HAP-1 (cell line): ENCODE results near the gene NEDD8.
"Not testable (repeated sequence)": the region's sequence is repeated elsewhere in the genome, so short reads cannot be mapped to it uniquely, and the experiment has no call there.

Experiments
- DNase-seq, 2 experiments: peaks; one replicate each; pipeline ENCODE4 v3.0.0-alpha.2; 2016 to 2020; ENCODE audit warnings: low spot score in 2 of 2
- H3K27me3 ChIP-seq: fragments of 250-450 bp; sonication (Bioruptor Pico); 2 replicates; pipeline ENCODE4 v1.5.1; 2020; ENCODE audit warnings: low read depth, mild to moderate bottlenecking, moderate library complexity
- H3K36me3 ChIP-seq: fragments of 250-450 bp; sonication (Bioruptor Pico); replicated peaks from 2 replicates; pipeline ENCODE4 v1.5.1; 2020; ENCODE audit warnings: mild to moderate bottlenecking
- H3K4me1 ChIP-seq: fragments of 250-450 bp; sonication (Bioruptor Pico); 2 replicates; pipeline ENCODE4 v1.5.1; 2020; ENCODE audit warnings: mild to moderate bottlenecking
- H3K4me3 ChIP-seq: fragments of 250-450 bp; sonication (Bioruptor Pico); 2 replicates; pipeline ENCODE4 v1.5.1; 2020; ENCODE audit warnings: mild to moderate bottlenecking, moderate library complexity
- H3K9me3 ChIP-seq: fragments of 250-450 bp; sonication (Bioruptor Pico); 2 replicates; pipeline ENCODE4 v1.5.1; 2020; ENCODE audit warnings: mild to moderate bottlenecking, moderate library complexity
- in situ Hi-C: fragments of 300-500 bp; cut with MboI; formaldehyde crosslinking; loops from 3 replicates; pipeline ENCODE4 v1.14.3; 2020; ENCODE audit warnings: low sequenced_read_pairs, inconsistent platforms, mixed read lengths

Gene NEDD8

GRCh38 chr14:24215495-24216344 lies 16.4 kb downstream of the NEDD8 start, which contains the start of gene MDP1:
Gene MDP1, minus strand, starts transcription at chr14:24216066. Its CDS starts 111 bp downstream, at chr14:24215955.
- peaks cover 8% of the 10 kb centered on the region for H3K4me1 ChIP-seq
- in situ Hi-C loops = no loop called here
- H3K4me3 ChIP-seq = peak within 1 kb of the TSS; percentile 52
- no peaks in the 10 kb centered on the region for H3K27me3 ChIP-seq
- peaks cover 20% of the 10 kb centered on the region for H3K36me3 ChIP-seq
- DNase-seq = peak; percentile 83 to 86
- no peaks in the 10 kb centered on the region for H3K9me3 ChIP-seq

- Histone ChIP-seq H3K36me3 (peaks cover 34% of the 10 kb centered on the region), H3K4me1 (peaks cover 8% of the 10 kb centered on the region), H3K4me3 (peak overlapping the region; percentile 63), H3K9me3 (no peaks in the 10 kb centered on the region), H3K27me3 (no peaks in the 10 kb centered on the region)
- in situ Hi-C loops = no loop called here
- no peak for DNase-seq
Observed at GRCh38 chr14:24213866-24214662, 18.1 kb downstream of the NEDD8 start.

- peak; percentile 95 to 99 for DNase-seq
- Histone ChIP-seq H3K4me1 (peaks cover 8% of the 10 kb centered on the region), H3K9me3 (no peaks in the 10 kb centered on the region), H3K4me3 (peak within 1 kb of the TSS; percentile 63), H3K27me3 (no peaks in the 10 kb centered on the region), H3K36me3 (peaks cover 34% of the 10 kb centered on the region)
- in situ Hi-C loops = no loop called here
Observed at GRCh38 chr14:24212924-24213865, 19.0 kb downstream of the NEDD8 start, which contains the start of gene CHMP4A. Gene CHMP4A, minus strand, starts transcription at chr14:24213488. Its CDS starts 49 bp downstream, at chr14:24213439.

GRCh38 chr14:24211311-24211710 lies 20.9 kb downstream of the NEDD8 start:
- Histone ChIP-seq H3K27me3 (no peaks in the 10 kb centered on the region), H3K36me3 (peaks cover 45% of the 10 kb centered on the region), H3K9me3 (no peaks in the 10 kb centered on the region), H3K4me1 (peaks cover 8% of the 10 kb centered on the region), H3K4me3 (no peak overlapping the region)
- in situ Hi-C loops = no loop called here
- DNase-seq = no peak

GRCh38 chr14:24207625-24208024 lies 24.5 kb downstream of the NEDD8 start:
- no peak for DNase-seq
- peaks cover 50% of the 10 kb centered on the region for H3K36me3 ChIP-seq
- in situ Hi-C loops = no loop called here
- H3K9me3 ChIP-seq = no peaks in the 10 kb centered on the region
- no peak overlapping the region for H3K4me3 ChIP-seq
- H3K27me3 ChIP-seq = no peaks in the 10 kb centered on the region
- H3K4me1 ChIP-seq = peaks cover 5% of the 10 kb centered on the region; the same call in 1 of the 2 replicates

GRCh38 chr14:24207104-24207551 lies 25.0 kb downstream of the NEDD8 start:
- no peak for DNase-seq
- Histone ChIP-seq H3K36me3 (peaks cover 50% of the 10 kb centered on the region), H3K4me1 (peaks cover 6% of the 10 kb centered on the region; the same call in 1 of the 2 replicates), H3K4me3 (no peak overlapping the region), H3K27me3 (no peaks in the 10 kb centered on the region), H3K9me3 (no peaks in the 10 kb centered on the region)
- in situ Hi-C loops = no loop called here

- Histone ChIP-seq H3K4me3 (no peak overlapping the region), H3K36me3 (peaks cover 53% of the 10 kb centered on the region)
- no peak for DNase-seq
Observed at GRCh38 chr14:24206260-24207103, 25.7 kb downstream of the NEDD8 start.

GRCh38 chr14:24204163-24205146 lies 27.7 kb downstream of the NEDD8 start:
- in situ Hi-C loops = no loop called here
- DNase-seq = no peak
- Histone ChIP-seq H3K9me3 (no peaks in the 10 kb centered on the region), H3K4me3 (no peak overlapping the region), H3K27me3 (no peaks in the 10 kb centered on the region), H3K36me3 (peaks cover 38% of the 10 kb centered on the region), H3K4me1 (peaks cover 6% of the 10 kb centered on the region; the same call in 1 of the 2 replicates)

More at GRCh38 chr14:24206260-24207103, 25.7 kb downstream of the NEDD8 start:
- in situ Hi-C loops = no loop called here
- Histone ChIP-seq H3K4me1 (peaks cover 6% of the 10 kb centered on the region; the same call in 1 of the 2 replicates), H3K9me3 (no peaks in the 10 kb centered on the region), H3K27me3 (no peaks in the 10 kb centered on the region)

- H3K9me3 ChIP-seq, H3K27me3 ChIP-seq, H3K4me3 ChIP-seq, in situ Hi-C loops, DNase-seq, H3K4me1 ChIP-seq: not testable (repeated sequence)
- peaks cover 35% of the 10 kb centered on the region for H3K36me3 ChIP-seq
Observed at GRCh38 chr14:24203249-24203886, 28.8 kb downstream of the NEDD8 start.

- H3K4me1 ChIP-seq, DNase-seq, H3K9me3 ChIP-seq, H3K27me3 ChIP-seq, H3K4me3 ChIP-seq, in situ Hi-C loops: not testable (repeated sequence)
- peaks cover 30% of the 10 kb centered on the region for H3K36me3 ChIP-seq
Observed at GRCh38 chr14:24202538-24202937, 29.6 kb downstream of the NEDD8 start.

GRCh38 chr14:24198814-24199524 lies 33.2 kb downstream of the NEDD8 start:
- H3K4me1 ChIP-seq = peaks cover 12% of the 10 kb centered on the region
- DNase-seq = no peak
- H3K4me3 ChIP-seq = no peak overlapping the region
- no peaks in the 10 kb centered on the region for H3K27me3 ChIP-seq
- no peaks in the 10 kb centered on the region for H3K9me3 ChIP-seq
- H3K36me3 ChIP-seq = peaks cover 12% of the 10 kb centered on the region
- in situ Hi-C loops = no loop called here
